Parathyroid adenoma (tissue), 2 donors: ENCODE measurements around the gene TMEM179B.

Source experiments
- H2AFZ ChIP-seq: fragments of 300-600 bp; sonication (generic); one replicate; pipeline ENCODE4 v1.7.0; 2017; ENCODE audit warnings: antibody characterized with exemption, mild to moderate bottlenecking
- H3K27ac ChIP-seq: fragments of 300-600 bp; sonication (generic); one replicate; pipeline ENCODE4 v1.7.0; 2017
- H3K27me3 ChIP-seq: fragments of 300-600 bp; sonication (generic); one replicate; pipeline ENCODE4 v1.7.0; 2017; ENCODE audit warnings: low read length; ENCODE audit not compliant: control insufficient read depth, insufficient read depth
- H3K36me3 ChIP-seq: fragments of 300-600 bp; sonication (generic); one replicate; pipeline ENCODE4 v1.7.0; 2017; ENCODE audit warnings: low read length; ENCODE audit not compliant: control insufficient read depth, insufficient read depth
- H3K4me1 ChIP-seq: fragments of 300-600 bp; sonication (generic); one replicate; pipeline ENCODE4 v1.7.0; 2017; ENCODE audit warnings: control low read depth
- H3K4me2 ChIP-seq: fragments of 300-600 bp; sonication (generic); one replicate; pipeline ENCODE4 v1.7.0; 2017; ENCODE audit warnings: low read length
- H3K4me3 ChIP-seq: fragments of 300-600 bp; sonication (generic); one replicate; pipeline ENCODE4 v1.7.0; 2017; ENCODE audit warnings: low read depth, low read length
- H3K79me2 ChIP-seq: fragments of 300-600 bp; sonication (generic); one replicate; pipeline ENCODE4 v1.7.0; 2017; ENCODE audit warnings: control low read depth
- H3K9ac ChIP-seq: fragments of 300-600 bp; sonication (generic); one replicate; pipeline ENCODE4 v1.7.0; 2017; ENCODE audit warnings: mild to moderate bottlenecking
- H3K9me3 ChIP-seq: fragments of 300-600 bp; sonication (generic); one replicate; pipeline ENCODE4 v1.7.0; 2017; ENCODE audit warnings: low read length; ENCODE audit not compliant: control insufficient read depth
- TF ChIP-seq, protein P1 (sequence below): fragments of 300-600 bp; sonication (generic); IDR thresholded peaks from one replicate; pipeline ENCODE4 v1.7.0; 2017; ENCODE audit warnings: antibody characterized with exemption, mild to moderate bottlenecking
- donor health status: primary hyperparathyroidism.

The TMEM179B gene

GRCh38 chr11:62799486-62799885 is 12.3 kb downstream of the TMEM179B start:
- peaks cover 3% of the 10 kb centered on the region for H3K79me2 ChIP-seq
- no peak overlapping the region for H3K4me2 ChIP-seq
- H3K27me3 ChIP-seq, result no peaks in the 10 kb centered on the region
- H3K9ac ChIP-seq, result no peak overlapping the region
- no peaks in the 10 kb centered on the region for H3K36me3 ChIP-seq
- no peak overlapping the region for H3K27ac ChIP-seq
- H3K4me1 ChIP-seq, result no peaks in the 10 kb centered on the region
- no peak overlapping the region for H3K4me3 ChIP-seq
- no peak overlapping the region for H2AFZ ChIP-seq
- no peaks in the 10 kb centered on the region for H3K9me3 ChIP-seq
- TF ChIP-seq, protein P1, sequence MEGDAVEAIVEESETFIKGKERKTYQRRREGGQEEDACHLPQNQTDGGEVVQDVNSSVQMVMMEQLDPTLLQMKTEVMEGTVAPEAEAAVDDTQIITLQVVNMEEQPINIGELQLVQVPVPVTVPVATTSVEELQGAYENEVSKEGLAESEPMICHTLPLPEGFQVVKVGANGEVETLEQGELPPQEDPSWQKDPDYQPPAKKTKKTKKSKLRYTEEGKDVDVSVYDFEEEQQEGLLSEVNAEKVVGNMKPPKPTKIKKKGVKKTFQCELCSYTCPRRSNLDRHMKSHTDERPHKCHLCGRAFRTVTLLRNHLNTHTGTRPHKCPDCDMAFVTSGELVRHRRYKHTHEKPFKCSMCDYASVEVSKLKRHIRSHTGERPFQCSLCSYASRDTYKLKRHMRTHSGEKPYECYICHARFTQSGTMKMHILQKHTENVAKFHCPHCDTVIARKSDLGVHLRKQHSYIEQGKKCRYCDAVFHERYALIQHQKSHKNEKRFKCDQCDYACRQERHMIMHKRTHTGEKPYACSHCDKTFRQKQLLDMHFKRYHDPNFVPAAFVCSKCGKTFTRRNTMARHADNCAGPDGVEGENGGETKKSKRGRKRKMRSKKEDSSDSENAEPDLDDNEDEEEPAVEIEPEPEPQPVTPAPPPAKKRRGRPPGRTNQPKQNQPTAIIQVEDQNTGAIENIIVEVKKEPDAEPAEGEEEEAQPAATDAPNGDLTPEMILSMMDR, result no peak

DNA sequence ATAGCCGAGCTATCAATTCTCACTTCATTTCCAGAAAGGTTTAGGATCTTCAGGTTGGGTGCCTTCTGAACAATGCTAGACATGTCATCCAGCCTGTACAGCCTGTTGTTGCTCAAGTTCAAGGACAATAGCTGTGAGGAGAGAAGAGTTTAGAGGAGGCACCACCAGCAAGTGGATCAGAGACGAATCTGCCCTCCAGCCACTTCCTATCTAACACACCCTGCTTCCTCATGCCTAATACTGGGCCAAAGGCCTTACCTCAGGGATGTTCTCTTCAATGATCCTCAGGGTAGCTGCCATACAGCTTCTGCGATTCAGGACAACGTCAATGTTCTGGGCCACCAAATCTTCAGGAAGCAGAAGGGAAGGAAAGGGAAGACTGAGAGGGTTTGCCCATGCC is 13.9 kb downstream of the TMEM179B start:
- TF ChIP-seq, protein P1, result no peak
- Histone ChIP-seq H3K79me2 (peaks cover 3% of the 10 kb centered on the region), H3K27ac (no peak overlapping the region), H3K4me1 (no peaks in the 10 kb centered on the region), H3K27me3 (no peaks in the 10 kb centered on the region), H3K36me3 (no peaks in the 10 kb centered on the region), H2AFZ (no peak overlapping the region), H3K9ac (no peak overlapping the region), H3K4me3 (no peak overlapping the region), H3K4me2 (no peak overlapping the region), H3K9me3 (no peaks in the 10 kb centered on the region)

- Histone ChIP-seq H3K9ac (no peak overlapping the region), H3K79me2 (peaks cover 3% of the 10 kb centered on the region), H2AFZ (peak overlapping the region; percentile 53), H3K4me3 (peak overlapping the region; percentile 63), H3K4me2 (peak overlapping the region; percentile 57), H3K36me3 (no peaks in the 10 kb centered on the region), H3K27ac (peak overlapping the region; percentile 64), H3K27me3 (no peaks in the 10 kb centered on the region), H3K9me3 (no peaks in the 10 kb centered on the region), H3K4me1 (peaks cover 3% of the 10 kb centered on the region)
- TF ChIP-seq, protein P1, result no peak
These were observed 17.3 kb downstream of the TMEM179B start for GRCh38 chr11:62804310-62805075.

DNA sequence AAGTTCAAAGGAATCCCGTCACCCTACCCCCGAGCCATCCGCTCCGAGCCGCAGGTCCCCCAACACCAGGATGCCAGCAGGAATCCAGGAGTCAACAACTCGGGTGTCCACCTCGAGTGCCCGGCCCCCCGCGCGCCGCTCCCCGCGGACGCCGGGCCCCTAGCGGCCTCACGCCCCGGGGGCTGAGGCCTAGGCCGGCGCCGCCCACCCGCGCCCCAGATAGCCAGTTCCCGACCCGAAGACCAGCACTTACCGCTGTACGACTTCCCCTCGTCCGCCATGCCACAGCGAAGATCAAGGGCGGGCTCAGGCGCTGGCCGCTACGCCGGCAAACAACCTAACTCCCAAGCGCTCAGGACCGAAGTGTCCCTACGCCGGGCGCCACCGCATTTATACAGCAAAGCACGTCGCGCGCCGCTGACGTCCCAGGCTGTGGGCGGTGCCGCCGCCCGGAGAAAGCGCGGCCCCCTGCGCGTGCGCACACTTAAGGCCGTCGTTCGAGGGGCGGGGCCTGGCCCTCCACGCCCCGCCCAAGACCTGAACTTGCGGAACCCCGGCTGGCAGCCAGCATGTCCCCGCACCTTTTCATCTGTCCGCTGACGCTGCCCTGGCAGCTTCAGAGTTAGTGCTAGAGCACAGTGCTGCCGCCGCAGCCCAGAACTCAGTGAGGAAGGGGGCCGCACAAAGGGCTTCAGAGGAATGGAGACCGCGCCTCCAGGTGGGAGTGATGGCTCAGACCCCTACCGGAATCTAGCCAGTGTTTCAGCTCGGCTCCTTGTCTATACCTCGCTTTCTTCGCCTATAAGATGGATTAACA is 18.1 kb downstream of the TMEM179B start, which contains the start of gene NXF1:
Gene NXF1 (minus strand): TSS at position 365 of the 817 bp plus-strand sequence. CDS start 84 bp downstream, at position 281.
- no peaks in the 10 kb centered on the region for H3K27me3 ChIP-seq
- peaks cover 3% of the 10 kb centered on the region for H3K79me2 ChIP-seq
- H3K9me3 ChIP-seq, result no peaks in the 10 kb centered on the region
- H3K27ac ChIP-seq, result peak within 1 kb of the TSS; percentile 64
- no peaks in the 10 kb centered on the region for H3K36me3 ChIP-seq
- H3K4me1 ChIP-seq, result peaks cover 3% of the 10 kb centered on the region
- H3K9ac ChIP-seq, result no peak within 1 kb of the TSS
- H3K4me2 ChIP-seq, result peak within 1 kb of the TSS; percentile 64
- TF ChIP-seq, protein P1, result no peak
- peak within 1 kb of the TSS; percentile 80 for H2AFZ ChIP-seq
- peak within 1 kb of the TSS; percentile 63 for H3K4me3 ChIP-seq
